ENCODE results near the gene FAM228B.

DNA sequence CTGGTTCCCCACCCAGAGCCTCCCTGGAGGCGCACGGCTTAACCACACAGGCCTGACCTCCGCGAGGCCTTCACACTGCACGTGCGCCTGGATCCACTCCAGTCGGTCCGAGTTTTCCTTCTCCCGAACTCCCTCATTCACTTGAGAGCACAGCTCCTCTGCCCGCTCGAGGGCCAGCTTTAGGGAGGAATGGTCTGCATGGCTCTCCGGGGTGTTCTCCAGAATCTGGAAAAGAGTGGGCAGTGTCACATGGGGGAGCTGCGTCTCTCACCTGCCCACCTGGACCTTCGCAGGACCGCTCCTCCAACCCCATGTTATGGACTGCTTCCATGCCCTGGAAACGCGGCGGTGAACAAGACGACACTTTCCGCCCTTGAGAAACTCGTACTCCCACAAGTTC, 87.5 kb downstream of the FAM228B start:
- TF ChIP-seq POLR2A (IDR thresholded peaks at IDR 0.05), result no peak
- TF ChIP-seq, protein P1, sequence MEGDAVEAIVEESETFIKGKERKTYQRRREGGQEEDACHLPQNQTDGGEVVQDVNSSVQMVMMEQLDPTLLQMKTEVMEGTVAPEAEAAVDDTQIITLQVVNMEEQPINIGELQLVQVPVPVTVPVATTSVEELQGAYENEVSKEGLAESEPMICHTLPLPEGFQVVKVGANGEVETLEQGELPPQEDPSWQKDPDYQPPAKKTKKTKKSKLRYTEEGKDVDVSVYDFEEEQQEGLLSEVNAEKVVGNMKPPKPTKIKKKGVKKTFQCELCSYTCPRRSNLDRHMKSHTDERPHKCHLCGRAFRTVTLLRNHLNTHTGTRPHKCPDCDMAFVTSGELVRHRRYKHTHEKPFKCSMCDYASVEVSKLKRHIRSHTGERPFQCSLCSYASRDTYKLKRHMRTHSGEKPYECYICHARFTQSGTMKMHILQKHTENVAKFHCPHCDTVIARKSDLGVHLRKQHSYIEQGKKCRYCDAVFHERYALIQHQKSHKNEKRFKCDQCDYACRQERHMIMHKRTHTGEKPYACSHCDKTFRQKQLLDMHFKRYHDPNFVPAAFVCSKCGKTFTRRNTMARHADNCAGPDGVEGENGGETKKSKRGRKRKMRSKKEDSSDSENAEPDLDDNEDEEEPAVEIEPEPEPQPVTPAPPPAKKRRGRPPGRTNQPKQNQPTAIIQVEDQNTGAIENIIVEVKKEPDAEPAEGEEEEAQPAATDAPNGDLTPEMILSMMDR (IDR thresholded peaks at IDR 0.05), result no peak
